Ecto neural progenitor cell (in vitro differentiated cells): Measurements from ENCODE around the gene PI4KB.

ENCODE experiments used
- DNase-seq: peaks from one replicate; pipeline ENCODE4 v3.0.0-alpha.2; 2018; ENCODE audit warnings: low spot score

Gene PI4KB

DNA sequence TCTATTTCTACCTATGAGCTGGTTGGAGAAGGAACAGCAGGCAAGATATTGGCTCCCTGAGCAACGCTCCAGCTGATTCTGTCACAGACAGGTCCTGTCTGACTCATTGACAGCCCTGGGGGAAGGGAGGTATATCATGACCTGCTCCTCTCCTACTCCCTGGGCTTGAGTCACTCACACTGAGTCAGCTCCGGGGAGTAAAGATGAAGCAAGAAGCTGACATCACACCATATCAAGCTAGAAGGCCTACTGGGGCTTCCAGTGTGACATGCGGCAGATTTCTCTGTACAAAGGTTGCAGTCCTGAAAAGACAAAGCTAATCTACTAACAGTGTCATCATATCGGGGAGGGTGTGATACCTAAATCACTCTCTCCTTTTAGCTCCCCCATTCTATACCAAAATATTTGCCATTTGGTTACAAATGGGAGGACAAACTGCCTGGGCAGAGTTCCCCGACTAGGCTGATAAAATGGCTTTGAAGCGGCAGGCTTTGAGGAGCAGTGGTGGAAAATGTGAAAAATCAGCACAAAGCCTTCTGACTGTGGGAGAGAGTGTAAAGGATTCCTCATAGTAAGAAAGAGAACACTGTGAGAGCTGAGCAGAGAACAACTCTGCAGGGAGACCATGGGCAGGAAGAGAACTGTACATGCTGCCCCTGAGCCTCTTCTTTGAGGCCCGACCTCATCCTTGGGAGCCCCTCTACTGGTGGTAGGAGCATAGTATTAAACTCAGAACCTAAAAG is 15.5 kb downstream of the PI4KB start:
- DNase-seq, result no peak

DNA sequence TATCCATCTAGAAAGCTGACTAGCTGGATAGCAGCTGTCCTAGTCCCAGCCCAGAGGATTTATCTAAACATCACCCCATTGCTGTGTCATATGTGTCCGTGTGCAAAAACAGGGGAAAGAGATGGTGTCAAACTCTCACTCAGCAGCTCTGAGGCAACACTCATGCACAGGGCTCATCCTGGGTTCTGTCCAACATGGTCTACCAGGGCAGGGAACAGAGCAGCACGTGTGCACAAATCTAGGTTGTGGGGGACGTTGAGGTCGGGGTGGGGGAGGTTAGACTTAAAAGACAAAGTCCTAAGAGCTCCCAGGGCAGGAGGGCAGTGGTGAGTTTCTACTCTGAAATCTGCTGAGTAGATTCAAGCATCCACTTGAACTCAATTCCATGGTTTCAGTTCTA is 16.2 kb downstream of the PI4KB start:
- DNase-seq, result no peak

GRCh38 chr1:151309811-151310323 is 17.3 kb downstream of the PI4KB start:
- peak; percentile 82 for DNase-seq

DNA sequence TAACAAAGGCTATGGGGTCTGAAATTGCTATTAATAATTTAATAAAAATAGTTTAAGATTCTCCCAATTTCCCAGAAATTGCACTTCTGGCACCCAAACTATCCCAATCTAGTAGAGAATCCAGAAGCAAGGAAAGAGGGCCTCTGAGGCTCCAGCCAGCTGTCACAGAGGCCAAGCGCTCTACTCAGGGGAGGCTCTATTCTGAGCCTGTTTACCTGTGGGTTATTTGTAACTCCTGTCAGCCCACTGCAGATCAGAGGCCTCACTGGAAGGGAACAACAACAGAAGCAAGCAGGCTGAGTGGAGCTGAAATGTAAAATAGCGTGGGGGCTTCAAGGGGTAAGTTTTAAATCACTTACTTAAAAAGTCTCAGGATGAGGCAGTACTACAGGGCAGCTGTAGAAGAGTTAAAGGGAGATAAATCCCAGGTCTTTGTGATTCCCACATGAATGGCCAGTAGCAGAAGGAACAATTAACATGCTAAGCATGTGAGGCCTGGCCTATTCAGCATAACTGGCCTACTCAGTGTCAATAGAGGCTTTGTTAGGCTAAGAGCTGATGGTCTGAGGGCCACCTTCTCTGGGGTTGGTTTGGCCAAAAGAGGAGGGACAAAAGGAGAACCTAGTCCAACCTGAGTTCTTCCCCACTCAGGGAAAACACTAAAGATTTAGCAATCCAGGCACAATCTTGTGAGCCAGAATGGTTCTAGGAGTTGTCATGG is 32.3 kb downstream of the PI4KB start:
- no peak for DNase-seq

DNA sequence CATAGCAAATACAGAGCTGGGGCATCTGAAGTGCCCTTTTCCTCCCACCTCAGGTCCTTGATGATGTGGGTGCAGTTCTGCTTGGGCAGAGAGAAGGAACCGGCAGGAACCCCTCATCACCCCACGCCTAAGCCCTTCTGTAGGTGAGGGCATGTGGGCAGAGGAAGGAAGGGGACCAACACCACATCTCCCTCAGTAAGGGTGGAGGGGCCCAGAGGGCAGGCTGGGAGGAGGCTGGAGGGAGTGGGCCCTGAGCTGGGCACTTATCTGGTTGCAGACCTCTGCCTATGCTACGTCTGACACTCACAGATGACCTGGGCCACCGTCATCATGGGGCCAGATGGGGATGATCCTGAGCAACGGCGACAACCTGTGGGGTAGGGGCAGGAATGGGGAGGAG is 34.1 kb downstream of the PI4KB start:
- DNase-seq, result no peak

- DNase-seq, result no peak
Measured at GRCh38 chr1:151292207-151293030, 34.8 kb downstream of the PI4KB start.

DNA sequence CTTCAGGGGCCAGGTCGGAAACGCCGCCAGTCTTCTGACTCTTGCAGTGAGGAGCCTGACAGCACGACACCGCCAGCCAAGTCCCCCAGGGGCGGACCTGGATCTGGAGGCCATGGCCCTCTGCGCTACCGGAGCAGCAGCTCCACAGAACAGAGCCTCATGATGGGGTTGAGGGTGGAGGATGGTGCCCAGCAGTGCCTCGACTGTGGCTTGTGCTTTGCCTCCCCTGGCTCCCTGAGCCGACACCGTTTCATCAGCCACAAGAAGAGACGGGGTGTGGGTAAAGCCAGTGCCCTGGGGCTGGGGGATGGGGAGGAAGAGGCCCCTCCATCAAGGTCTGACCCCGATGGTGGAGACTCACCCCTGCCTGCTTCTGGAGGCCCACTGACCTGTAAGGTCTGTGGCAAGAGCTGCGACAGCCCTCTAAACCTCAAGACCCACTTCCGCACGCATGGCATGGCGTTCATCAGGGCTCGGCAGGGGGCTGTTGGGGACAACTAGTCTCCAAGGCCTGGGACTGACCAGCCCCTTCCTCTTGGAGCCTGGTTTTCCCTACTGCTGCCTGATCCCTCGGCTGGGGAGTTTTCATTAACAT is 36.4 kb downstream of the PI4KB start:
- no peak for DNase-seq

GRCh38 chr1:151289991-151290708 is 37.1 kb downstream of the PI4KB start:
- DNase-seq, result no peak

- no peak for DNase-seq
Measured at GRCh38 chr1:151289080-151289935, 37.9 kb downstream of the PI4KB start.

- no peak for DNase-seq
Measured at GRCh38 chr1:151288502-151288901, 38.7 kb downstream of the PI4KB start.

DNA sequence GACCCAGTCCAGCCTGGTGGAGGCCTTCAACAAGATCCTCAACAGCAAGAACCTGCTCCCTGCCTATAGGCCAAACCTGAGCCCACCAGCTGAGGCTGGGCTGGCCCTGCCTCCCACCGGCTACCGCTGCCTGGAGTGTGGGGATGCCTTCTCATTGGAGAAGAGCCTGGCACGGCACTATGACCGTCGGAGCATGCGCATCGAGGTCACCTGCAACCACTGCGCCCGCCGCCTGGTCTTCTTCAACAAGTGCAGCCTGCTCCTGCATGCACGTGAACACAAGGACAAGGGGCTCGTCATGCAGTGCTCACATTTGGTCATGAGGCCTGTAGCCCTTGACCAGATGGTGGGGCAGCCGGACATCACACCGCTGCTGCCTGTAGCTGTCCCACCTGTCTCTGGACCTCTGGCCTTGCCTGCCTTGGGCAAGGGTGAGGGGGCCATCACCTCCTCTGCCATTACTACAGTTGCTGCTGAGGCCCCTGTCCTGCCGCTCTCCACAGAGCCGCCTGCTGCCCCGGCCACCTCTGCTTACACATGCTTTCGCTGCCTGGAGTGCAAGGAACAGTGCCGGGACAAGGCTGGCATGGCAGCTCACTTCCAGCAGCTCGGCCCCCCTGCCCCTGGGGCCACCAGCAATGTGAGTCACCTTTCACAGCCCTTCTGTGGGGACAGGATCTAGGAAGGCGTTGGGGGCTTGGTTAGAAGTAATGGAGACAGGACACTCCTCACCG is 39.3 kb downstream of the PI4KB start:
- DNase-seq, result no peak

DNA sequence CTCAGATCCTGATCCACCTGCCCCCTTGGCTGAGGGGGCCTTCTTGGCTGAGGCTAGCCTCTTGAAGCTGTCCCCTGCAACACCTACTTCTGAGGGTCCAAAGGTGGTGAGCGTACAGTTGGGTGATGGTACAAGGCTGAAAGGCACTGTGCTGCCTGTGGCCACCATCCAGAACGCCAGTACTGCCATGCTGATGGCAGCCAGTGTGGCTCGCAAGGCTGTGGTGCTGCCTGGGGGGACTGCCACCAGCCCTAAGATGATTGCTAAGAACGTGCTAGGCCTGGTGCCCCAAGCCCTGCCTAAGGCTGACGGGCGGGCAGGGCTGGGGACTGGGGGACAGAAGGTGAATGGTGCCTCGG is 39.9 kb downstream of the PI4KB start:
- DNase-seq, result no peak

DNA sequence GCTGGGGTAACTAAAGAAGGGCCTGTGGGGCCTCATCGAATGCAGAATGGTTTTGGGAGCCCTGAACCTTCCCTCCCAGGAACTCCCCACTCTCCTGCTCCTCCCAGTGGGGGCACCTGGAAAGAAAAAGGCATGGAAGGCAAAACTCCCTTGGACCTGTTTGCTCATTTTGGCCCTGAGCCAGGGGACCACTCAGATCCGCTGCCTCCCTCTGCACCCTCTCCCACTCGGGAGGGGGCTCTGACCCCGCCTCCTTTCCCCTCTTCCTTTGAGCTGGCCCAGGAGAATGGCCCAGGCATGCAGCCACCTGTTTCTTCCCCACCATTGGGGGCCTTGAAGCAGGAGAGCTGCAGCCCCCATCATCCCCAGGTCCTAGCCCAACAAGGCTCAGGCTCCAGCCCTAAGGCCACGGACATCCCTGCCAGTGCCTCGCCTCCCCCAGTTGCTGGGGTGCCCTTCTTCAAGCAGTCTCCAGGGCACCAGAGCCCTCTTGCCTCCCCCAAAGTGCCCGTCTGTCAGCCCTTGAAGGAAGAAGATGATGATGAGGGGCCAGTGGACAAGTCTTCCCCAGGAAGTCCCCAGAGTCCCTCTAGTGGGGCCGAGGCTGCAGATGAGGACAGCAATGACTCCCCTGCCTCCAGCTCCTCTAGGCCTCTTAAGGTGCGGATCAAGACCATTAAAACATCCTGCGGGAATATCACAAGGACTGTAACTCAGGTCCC is 40.4 kb downstream of the PI4KB start:
- no peak for DNase-seq

GRCh38 chr1:151284013-151284577 is 43.1 kb downstream of the PI4KB start:
- no peak for DNase-seq

- peak; percentile 62 for DNase-seq
Measured at GRCh38 chr1:151282883-151283725, 44.1 kb downstream of the PI4KB start.

DNA sequence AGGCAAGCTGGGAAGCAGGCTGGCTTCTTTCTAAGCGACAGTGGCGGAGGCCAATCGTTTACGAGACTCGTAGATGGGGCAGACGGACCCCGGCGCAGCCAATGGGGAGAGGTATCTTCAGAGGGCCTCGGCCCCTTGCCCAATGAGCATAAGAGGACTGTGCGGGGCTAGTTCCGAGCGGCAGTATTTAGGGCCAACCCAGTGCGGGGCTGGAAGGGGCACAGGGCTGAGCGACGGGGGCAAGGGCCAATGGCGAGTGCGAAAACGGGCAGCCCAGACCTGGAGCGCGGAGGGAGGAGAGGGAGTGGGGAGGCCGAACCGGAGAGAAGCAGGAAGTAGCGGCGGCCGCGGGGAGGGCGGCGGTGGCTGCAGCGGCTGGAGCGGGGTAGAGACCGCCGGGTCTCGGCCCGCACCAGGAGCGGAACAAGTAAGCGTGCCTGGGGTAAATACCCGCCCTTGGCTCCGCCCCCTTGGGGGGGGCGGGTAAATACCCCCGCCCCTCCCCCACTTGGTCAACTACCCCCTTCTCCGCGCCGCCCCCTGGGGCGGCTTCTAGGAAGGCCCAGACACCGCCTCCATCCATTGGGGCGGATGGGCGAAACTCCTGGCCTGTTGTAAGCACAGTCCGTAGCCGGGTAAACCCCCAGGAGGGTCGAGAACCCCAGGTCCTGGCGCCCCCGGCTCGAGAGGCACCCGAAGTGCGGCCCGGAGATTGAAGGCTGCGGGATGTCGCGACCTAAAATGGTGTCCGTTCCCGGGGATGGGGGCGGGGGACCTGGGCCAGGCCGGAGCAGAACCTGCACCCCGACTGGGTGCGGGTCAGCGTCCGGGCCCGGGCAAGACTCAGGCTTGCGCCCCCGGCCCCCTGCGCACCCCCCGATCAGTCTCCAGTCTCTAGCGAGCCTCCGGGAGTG is 45.0 kb downstream of the PI4KB start, which contains the start of gene ZNF687:
Gene ZNF687 (plus strand): TSS at position 331 of the 914 bp plus-strand sequence. CDS start 3,993 bp downstream, outside the sequence.
- peak; percentile 100 for DNase-seq
